Loucy (cell line): ENCODE measurements around the gene APOF.

Experiments used
- CTCF ChIP-seq: fragments of 200-600 bp; sonication (generic); conservative IDR thresholded peaks from 2 replicates; pipeline ENCODE4 v1.5.1; 2014; ENCODE audit warnings: mild to moderate bottlenecking, antibody characterized with exemption, low read length
- EZH2phosphoT487 ChIP-seq: fragments of 200-600 bp; IDR thresholded peaks from 2 replicates; pipeline ENCODE4 v1.6.1; 2018; ENCODE audit warnings: antibody characterized with exemption, mild to moderate bottlenecking, moderate library complexity, borderline replicate concordance

- TF ChIP-seq CTCF (no peak), EZH2phosphoT487 (no peak)
Measured at GRCh38 chr12:56366948-56367347, 4.3 kb upstream of the APOF start.
